Midbrain (tissue), 1 donor: ENCODE measurements around the gene IZUMO1.
"Not testable (repeated sequence)": the region's sequence is repeated elsewhere in the genome, so short reads cannot be mapped to it uniquely, and the experiment has no call there.

Experiments used
- DNase-seq: peaks from one replicate; lab custom pipeline; 2025; lab: John Stamatoyannopoulos, UW

The IZUMO1 gene

DNA sequence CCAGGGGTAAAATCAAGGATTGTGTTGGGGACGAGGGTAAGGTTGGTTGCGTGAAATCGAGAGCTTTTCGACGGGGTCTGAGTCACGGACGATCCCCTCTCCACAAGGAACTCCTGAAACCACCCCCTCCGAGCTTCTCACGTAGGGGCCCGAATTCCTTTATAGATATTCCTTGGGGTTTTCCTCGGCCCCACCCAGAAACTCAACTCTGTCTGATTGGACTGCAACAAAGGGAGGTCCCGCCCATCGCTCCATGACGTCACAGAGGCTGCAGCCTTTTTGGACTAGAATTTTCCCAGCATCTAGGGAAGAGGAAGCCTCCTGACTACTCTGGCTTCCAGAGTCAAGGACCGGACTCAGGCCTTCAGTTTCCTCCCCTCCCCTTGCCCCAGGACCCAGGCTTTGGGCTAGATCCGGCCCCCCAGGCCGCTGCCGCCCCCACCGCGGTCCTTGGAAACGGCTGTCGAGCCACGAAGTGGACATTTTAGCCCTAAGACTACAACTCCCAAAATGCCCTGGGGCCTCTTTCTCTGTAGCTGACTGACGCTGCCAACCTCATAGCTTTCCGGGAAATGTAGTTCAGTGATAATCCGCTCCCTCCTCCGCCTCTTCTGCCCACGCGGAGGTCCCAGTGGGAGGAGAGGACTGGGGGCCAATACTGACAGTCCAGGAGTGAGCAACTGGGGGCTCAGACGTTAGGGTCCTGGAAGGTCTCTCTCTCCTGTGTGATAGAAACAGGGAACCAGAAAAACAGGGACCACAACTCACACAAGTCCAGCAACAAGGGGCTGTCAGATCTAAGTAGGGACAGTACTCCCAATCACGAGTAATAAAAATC lies at the start of gene IZUMO1:
IZUMO1 (minus strand) TSS at position 172 of the 838 bp plus-strand sequence. CDS start 1,050 bp downstream, outside the sequence.
- DNase-seq: peak; percentile 62

DNA sequence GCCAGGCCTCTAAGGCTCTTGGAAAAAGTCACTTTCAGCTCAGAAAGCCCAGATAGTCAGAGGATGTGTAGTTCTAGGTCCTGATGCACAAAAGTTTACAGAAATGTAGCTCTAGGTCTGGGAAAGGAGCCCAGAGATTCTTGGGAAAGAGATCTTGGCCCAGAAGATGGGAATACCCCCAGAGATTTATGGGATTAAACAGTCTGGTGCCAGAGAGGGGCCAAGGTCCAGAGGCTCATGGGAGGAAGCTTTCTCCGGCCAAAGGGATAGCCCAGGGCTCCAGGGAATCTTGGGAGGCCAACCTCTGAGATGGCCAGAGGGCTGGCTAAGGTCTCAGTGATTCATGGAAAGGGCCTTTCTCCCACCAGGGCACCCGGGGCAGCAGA lies 49.0 kb upstream of the IZUMO1 start:
- DNase-seq: no peak

DNA sequence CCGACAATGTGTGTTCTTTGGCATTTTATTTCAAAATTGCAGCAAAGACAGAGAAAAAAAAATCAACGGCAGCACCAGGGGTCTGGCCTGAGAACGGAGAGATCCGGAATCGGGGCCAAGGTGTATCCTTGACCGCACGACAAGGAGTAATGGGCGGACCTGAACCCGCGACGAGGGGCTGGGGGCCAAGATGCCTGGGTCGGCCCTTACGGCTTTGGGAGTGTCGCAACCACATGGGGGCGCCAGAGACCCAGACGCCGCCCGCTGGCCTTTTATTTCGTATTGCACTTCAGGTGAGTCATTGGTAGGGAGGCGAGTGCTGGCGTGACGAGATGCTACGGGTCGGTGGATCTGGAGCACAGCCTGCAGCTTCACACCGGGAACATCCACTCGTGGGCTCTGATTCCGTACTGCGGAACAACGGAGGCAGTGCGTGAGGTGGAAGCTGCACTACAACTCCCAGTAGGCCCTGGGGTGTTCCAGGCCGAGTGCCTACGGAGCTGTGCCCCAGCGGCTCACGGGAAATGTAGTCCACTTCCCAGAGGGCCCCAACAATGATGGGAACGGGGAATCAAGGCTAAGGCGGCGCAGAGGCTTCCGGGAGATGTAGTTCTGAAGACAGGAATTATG lies 48.5 kb upstream of the IZUMO1 start:
- DNase-seq: peak; percentile 93

DNA sequence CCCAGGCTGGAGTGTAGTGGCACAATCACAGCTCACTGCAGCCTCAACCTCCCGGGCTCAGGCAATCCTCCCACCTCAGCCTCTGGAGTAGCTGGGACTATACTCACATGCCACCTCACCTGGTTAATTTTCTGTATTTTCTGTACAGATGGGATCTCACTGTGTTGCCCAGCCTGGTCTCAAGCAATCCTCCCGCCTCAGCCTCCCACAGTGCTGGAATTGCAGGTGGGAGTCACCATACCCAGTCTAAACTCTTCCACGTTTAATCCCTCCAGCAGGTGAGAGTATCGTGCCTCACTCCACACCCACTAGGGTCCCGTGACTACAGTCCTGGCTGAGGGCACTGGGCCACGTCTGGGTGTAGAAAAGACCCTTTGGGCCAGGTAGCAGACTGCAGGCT lies 47.6 kb upstream of the IZUMO1 start:
- no peak for DNase-seq

DNA sequence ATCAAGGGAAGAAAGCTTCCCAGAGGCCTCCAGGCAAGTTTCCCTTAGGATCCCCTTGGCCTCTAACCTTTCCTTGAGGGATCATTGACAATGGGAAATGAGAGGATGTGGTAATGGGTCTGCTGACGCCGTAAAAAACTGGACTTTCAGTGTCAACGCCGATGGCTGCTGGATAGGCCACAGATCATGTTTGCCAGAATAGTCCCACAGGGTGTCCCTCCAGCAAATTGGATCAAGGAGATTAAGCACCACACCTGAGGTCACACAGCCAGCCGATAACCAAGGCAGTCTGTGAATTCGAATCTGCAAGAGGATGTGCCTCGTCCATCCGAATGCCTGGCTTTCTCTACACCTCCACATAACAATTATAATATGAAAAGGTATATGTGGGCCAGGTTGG lies 46.6 kb upstream of the IZUMO1 start:
- no peak for DNase-seq

DNA sequence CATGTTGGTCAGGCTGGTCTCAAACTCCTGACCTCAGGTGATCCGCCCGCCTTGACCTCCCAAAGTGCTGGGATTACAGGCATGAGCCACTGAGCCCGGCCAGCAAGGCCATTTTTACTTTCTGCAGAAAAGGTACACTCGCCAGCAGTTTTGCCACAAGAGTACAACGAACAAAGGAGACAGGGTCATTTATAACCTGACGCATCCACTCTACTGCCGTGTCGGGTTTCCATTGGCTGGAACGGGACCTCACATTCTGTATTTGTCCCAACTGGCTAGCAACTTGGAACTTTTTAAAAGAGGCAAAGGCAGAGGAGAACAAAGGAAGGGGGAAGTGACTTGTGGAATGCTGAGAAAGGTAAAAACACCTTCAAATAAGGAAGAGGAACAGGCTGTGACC lies 40.6 kb upstream of the IZUMO1 start:
- DNase-seq: not testable (repeated sequence)

DNA sequence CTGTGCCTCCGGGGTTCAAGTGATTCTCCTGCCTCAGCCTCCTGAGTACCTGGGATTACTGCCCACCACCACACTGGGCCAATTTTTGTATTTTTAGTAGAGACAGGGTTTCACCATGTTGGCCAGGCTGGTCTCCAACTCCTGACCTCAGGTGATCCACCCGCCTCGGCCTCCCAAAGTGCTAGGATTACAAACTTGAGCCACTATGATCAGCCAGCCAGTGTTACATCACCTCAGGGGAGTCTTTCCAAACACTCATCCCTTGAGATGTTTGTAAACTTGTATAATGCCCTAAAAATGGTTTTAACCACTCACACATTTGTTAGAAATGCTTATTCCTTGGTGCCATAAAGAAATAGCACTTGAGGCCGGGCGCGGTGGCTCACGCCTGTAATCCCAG lies 39.7 kb upstream of the IZUMO1 start:
- DNase-seq: not testable (repeated sequence)

DNA sequence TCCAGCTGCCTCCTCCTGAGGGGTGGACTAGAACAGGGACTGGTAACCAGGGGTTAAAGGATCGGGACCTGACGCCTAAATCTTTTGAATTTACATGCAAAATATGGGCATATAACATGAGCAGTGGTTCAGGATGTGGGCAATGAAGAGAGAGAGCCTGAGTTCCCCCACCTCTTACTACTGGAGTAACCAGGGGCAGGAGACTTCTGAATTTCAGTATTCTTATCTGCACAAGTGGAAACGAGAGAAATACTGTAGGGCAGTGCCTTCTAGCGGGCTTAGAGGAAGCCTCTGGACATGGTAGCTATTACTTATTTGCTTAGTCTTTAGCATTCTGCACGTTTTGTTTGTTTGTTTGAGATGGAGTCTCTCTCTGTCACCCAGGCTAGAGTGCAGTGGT lies 37.8 kb upstream of the IZUMO1 start:
- no peak for DNase-seq

DNA sequence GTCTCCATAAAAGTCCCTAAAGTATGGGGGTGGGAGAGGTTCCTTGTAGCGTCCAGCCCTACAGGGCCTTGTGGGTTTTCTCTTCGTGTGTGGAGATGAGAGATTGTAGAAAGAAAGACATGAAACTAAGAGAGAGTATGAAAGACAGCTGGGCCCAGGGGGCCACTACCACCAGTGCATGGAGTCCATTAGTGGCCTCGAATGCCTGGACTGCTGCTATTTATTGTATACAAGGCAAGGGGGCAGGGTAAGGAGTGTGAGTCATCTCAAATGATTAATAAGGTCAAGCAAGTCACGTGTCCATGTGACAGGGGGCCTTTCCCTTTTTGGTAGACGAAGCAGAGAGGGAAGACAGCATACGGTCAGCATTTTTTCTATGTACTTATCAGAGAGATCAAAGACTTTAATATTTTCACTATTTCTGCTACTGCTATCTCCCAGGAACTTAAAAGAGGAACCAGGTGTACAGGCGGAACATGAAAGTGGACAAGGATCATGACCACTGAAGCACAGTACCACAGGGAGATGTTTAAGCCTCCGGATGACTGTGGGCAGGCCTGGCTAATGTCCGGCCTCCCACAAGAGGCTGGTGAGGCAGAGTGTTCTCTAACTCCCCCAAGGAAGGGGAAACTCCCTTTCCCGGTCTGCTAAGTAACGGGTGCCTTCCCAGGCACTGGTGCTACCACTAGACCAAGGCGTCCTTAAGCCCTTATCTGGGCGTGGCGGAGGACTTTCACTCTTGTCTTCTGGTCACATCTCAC lies 34.1 kb upstream of the IZUMO1 start:
- DNase-seq: no peak

DNA sequence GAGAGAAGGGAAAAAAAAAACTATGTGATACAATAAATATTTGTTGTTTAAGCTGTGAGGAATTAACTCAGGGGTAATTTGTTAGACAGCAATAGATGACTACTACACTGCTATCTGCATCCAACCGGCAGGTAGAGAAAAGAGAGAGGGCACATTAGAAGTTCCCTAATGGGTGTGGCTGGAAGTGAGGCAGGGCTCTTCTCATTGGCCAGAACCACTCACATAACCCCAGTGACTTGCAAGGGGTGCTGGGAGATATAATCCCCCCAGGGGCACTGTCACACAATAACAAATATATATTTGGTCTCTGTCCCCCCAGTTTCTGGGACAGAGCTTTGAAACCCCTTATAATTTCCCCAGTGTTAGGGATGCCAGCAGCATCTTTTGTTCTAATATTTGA lies 32.9 kb upstream of the IZUMO1 start:
- no peak for DNase-seq

DNA sequence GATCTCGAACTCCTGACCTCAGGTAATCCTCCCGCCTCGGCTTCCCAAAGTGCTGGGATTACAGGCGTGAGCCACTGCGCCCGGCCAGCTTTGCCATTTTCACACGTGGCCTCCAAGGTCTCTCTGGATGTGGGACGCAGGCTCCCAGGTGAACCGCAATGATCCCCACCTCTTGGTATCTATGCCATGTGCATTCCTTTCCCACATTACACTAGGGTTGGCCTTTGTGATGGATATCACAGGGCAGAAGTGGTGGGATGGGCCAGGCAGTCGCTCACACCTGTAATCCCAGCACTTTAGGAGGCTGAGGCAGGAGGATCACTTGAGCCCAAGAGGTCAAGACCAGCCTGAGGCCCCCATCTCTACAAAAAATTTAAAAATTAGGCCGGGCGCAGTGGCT lies 31.0 kb upstream of the IZUMO1 start:
- no peak for DNase-seq

DNA sequence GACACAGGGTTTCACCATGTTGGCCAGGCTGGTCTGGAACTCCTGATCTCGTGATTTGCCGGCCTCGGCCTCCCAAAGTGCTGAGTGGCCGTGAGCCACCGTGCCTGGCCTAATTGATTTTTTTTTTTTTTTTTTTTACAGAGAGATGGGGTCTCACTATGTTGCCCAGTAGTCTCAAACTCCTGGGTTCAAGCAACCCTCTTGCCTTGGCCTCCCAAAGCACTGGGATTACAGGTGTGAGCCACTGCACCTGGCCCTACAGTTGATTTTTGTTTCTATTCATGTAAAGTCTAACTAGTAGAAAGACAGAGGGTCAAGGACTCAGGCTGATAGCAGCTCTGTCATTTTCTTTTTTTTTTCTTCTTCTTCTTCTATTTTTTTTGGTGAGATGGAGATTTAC lies 30.4 kb upstream of the IZUMO1 start:
- DNase-seq: no peak

DNA sequence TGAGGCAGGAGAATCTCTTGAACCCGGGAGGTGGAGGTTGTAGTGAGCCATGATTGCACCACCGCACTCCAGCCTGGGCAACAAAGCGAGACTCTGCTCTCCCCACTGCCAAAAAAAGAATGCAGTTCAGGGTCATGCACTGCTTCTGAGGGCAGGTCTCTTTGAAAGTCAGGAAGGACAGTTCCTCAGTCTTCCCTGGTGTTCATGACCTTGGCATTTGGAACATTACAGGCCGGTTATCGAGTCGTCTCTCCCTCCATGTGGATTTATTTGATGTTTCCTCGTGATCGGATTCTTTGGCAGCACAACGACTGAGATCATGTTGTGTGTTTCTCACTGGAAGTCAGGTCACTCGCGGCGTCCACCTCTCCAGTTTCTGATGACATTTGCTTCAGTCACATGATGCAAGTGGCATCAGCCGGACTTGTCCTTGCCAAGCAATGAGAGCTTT lies 25.8 kb upstream of the IZUMO1 start:
- no peak for DNase-seq

DNA sequence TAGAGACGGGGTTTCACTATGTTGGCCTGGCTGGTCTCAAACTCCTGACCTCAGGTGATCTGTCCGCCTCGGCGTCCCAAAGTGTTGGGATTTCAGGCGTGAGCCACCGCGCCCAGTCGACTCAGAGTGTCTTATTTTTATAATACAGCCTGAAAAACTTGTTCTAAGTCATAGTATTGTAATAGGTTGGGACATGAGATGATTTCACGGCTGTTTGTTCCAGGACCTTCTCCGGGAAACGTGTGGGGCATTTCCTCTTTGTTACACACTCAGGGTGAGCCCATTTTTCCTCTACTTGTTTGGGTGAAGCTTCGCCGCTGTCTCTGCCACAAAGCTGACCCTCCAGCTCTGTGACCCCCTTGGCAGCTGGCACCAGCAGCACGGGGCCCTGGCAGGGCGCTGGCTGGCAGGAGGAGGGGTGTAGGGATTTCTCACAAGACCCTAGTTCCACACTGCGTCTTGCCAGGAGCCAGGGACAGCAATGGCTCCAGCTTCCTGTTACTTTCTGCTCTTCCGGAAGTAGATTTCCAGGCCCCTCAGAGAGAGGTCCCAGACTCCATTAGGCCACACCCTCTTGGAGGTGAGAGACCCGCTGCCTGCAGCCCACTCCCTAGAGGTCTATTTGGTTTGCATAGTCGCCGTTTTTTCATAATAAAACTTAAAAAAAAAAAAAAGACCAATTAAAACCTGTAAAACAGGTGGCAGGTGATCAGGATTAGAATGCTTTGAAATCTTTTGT lies 24.2 kb upstream of the IZUMO1 start:
- DNase-seq: no peak

DNA sequence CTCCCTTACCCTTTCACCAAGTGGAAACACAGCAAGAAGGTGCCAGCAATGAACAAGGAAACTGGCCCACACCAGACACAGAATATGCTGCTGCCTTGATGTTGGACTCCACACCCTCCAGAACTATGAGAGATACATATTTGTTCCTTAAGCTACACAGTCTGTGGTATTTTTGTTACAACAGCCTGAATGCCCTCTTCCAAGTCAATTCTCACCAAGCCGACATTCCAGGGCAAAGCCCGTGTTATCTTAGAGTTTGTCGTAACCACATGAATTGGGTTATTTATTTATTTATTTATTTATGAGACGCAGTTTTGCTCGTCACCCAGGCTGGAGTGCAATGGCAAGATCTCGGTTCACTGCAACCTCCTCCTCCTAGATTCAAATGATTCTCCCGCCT lies 23.6 kb upstream of the IZUMO1 start:
- DNase-seq: no peak

DNA sequence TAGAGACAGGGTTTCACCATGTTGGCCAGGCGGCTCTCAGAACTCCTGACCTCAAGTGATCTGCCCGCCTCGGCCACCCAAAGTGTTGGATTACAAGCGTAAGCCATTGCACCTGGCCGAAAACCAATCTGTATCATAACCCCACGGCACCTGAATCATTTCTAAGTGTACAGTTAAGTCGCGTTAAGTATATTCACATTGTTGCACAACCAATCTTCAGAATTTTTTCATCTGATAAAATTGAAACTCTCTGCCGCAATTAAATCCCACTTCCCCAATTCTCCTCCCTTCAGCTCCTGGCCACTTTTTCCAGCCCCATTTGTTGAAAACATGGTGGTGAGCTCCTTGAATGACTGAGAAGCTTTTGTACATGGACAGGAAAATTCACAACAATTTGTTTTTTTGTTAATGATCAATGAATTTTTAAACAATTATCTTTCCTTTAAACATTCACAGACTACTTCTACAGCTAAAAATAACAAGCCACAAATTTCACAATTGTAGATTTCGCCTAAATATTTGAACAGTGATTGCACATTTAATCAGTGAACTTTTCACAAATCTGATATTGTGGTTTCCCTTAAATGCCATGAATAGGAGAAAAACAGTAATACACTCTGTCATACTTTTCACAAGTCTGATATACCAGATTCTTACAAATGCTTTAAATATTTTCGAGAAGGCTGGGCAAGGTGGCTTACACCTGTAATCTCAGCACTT lies 22.4 kb upstream of the IZUMO1 start:
- DNase-seq: no peak

DNA sequence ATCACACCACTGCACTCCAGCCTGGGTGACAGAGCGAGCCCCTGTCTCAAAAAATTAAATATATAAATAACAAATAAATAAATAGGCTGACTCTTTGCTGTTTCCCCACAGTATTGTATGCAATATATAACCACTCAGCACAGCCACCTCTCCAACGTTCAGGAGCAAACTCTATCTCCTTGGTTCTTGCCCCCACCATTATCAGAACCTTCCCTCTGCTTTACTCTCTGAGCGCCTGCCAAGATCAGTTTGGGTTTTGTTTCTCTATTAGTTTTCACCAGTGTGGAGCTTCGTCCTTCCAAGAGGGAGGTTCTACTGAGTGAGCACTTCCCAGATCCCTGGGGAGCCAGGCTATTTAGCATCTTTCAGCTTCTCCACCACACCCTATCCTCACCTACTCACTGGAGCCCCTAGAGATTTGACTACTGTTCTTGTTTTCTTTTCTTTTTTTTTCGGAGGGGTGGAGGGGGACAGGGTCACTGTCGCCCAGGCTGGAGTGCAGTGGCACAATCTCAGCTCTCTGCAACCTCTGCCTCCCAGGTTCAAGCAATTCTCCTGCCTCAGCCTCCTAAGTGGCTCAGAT lies 21.6 kb upstream of the IZUMO1 start:
- not testable (repeated sequence) for DNase-seq

DNA sequence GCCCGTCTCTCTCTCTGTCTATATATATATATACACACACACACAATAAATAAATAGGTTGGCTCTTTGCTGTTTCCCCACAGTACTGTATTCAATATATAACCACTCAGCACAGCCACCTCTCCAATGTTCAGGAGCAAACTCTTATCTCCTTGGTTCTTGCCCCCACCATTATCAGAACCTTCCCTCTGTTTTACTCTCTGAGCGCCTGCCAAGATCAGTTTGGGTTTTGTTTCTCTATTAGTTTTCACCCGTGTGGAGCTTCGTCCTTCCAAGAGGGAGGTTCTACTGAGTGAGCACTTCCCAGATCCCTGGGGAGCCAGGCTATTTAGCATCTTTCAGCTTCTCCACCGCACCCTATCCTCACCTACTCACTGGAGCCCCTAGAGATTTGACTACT lies 19.1 kb upstream of the IZUMO1 start:
- DNase-seq: not testable (repeated sequence)

DNA sequence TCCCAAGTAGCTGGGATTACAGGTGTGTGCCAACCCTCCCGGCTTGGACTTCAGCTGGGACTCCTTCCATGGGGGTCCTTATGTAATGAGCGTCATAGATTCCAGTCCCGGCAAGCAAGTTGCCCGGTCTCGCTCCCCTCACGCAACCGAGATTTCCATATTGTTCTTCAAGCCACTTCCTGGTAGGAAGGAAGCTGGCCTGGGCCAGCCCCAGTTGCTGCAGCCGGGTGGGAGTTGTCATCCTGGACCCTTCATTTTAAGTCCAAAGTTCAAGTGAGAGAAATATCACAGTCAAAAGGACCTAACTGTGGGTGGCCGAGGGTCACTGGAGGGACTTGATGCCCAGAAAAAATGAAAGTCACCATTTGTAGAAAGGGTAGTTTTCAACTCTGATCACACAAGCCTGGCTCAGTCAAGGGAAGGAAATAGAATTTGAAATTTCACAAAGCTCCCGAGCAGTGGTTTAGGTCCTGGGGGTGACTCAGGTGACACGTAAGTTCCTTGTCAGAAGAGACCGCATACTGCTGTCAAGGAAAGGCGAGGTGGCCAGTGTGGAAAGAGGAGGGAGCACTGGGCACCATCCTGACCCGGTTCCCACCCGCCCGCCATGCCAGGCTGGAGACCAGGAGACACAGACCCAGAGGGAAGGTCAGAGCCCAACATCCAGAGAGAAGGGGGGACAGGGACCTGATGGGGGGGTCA lies 13.9 kb upstream of the IZUMO1 start:
- no peak for DNase-seq

DNA sequence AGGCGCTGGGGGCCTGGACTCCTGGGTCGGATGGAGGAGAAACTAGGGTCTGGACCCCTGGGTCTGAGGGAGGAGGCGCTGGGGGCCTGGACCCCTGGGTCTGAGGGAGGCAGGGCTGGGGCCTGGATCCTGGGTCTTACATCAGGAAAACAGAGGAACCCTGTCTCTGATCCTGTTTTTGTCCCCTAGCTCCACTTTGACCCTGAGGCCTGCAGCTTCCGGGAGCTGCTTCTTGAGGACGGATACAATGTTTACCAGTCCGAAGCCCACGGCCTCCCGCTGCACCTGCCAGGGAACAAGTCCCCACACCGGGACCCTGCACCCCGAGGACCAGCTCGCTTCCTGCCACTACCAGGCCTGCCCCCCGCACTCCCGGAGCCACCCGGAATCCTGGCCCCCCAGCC lies 11.0 kb upstream of the IZUMO1 start:
- no peak for DNase-seq
